Inferior parietal cortex (tissue), 1 donor: ENCODE results near the gene C11orf87.

Experiments used
- DNase-seq: peaks from one replicate; pipeline ENCODE4 v3.0.0-alpha.2; 2016; ENCODE audit errors: extremely low spot score

The C11orf87 gene

DNA sequence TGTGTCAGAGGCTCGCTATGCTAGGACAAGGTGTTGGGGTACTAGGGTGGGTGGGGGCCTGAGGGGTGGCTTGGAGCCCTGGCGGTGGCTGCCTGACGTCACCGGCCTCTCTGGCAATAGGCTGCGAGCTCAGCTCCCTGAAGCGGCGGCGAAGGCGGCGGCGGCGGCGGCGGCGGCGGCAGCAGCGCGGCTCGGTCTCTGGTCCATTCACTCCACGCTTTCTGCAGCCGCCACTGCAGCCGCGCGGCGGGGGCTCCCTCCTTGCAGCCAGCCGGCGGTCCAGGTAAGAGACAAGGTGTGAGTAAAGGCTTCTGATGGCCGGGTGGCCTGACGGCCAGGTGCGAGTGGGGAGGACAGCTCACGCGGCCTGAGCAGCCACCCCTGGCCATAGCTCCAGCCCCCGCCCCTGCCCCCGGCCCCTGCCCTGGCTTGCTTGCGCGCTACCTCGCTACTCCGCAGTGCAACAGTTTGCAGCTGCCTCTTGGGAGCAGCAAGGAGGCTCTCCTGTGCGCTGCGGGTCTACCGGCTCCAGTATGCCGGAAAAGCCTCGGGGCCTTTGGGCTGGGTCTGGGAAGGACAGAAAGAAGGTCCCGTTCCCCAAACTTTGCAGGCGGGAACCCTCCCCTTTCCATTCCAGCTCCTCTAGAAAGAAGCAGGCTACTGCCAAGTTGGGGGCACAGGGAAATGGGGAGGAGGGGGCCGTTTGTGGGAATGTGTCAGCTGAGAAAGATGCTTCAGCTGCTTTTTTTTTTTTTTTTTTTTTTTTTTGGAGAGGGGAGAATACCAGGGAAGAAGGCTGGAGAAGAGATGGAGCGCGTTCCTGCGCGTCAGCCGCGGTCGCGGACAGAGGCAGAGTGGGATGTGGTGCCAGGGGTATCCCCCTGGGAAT lies at the start of gene C11orf87:
C11orf87 (plus strand) TSS at position 210 of the 889 bp plus-strand sequence. CDS start 1,444 bp downstream, outside the sequence.
- no peak for DNase-seq

GRCh38 chr11:109374032-109374431 lies 48.0 kb upstream of the C11orf87 start:
- no peak for DNase-seq

DNA sequence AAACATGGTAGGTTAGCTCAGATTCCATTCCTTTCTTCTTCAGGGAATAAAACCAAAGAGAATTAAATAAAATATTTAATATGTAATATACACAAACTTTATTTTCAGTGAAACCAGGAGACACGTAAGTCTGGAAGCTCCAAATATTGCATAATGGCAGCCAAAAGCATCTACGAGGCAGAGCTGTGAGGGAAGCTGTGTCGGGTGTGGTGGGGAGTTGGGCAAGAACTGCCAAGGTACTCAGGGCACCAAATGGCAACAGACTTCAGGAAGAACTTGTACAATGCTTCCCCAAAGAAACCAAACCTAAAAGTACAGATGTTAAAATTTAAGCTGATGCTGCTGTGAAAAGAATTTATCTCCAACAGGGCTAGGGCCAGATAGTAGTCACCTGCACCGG lies 47.5 kb upstream of the C11orf87 start:
- no peak for DNase-seq

DNA sequence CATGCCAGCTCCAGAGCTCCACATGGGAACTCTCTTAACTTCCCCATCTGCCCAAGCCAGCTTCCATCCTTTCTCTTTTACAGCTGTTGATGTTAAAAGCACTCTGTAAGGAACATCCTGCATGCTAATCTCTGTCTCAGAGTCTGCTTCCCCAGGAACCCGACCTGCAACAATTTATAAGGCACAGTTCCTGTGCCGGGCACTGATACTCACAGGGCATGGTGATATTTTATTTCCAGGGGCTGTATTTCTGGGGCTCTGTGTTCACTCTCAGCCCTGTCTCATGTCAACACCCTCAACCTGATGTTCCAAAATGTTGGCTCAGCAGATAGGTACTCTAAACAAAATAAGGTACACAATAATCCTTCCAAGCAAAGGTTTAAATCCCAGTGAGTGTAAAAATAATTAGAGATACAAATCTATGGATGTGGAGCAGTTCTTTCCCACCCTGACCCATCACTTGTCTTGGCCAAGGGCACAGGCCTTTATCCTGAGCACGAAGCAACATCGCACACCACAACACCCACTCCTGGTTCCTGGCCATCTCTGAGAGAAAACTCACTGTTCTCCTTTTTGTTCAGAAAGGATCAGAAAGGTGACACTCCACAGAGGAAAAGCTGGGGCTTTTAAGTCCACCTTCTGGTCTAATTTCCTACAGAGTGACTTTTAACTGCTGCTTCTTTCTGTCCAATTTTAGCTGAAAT lies 44.8 kb upstream of the C11orf87 start:
- no peak for DNase-seq

DNA sequence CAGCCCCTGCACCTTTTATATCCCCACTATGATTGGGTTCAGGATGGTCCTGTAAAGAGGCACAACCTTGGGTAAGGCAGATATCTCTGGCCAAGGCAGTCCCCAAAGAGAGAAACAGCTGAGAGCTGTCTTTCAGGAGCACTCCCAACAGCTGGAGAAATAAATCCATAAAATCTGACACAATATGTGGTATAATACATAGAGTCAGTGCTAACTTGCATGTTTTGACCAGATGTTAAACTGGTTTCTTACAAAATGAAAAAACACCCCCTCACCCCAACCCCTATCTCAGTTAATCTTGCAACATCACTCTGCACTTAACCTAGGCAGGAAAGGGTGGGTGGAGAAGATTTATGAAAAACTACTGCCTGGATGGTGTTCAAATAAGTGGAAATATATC lies 44.0 kb upstream of the C11orf87 start:
- no peak for DNase-seq

GRCh38 chr11:109383306-109383705 lies 38.7 kb upstream of the C11orf87 start:
- peak; percentile 17 for DNase-seq

DNA sequence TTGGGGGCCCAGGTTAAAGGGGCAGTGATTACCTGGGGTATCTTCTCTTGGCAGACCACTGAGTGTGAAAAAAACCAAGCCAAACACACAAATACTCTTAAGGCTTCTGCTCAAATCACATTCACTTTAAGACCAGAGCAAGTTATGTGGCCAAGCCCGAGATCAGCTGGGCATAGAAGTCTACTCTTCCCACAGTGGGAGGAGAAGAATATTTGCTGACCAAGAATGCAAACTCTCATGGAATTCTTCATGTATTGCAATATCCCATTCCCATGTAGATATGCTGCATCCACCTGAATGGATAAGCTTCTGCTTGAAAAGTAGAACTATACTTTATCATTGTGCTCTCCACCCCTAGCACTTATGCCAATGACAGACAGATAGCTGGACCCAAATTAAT lies 37.1 kb upstream of the C11orf87 start:
- no peak for DNase-seq

GRCh38 chr11:109388982-109389381 lies 33.0 kb upstream of the C11orf87 start:
- no peak for DNase-seq

GRCh38 chr11:109390752-109391151 lies 31.2 kb upstream of the C11orf87 start:
- DNase-seq: no peak

DNA sequence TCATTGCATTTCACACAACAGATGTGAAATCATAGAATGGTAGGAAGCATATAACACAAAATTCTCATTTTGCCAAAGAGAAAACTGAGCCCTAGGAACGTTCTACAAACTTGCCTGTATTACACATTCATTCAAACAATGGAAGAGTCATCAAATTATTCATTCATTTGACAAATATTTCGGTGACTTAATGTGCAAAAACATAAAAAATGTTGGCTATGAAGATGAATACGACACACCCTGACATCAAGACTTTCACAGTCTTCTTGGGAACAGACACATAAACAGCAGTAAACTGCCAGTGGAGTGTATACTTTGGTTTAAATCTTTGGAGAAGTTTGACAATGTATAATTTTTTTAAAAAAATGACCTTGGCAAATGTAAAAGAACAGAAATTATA lies 20.4 kb upstream of the C11orf87 start:
- no peak for DNase-seq

DNA sequence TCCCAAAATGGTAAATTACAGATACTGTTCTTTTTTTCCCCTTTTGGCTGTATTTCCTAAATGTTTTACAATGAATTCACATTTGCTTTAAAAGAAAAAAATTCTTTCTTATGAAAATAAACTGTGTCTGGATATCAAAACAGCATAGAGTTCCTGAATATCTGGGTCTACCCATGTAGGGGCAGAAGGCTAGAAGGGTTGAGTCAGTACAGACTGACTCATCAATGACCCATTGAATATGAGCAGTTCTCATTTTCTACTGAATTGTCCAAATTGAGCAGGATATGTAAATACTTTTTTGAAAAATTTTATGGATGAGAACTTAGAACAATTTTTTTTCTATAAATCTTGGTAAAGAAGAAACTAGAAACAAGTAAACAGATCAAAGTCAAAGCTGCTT lies 16.3 kb upstream of the C11orf87 start:
- DNase-seq: no peak

DNA sequence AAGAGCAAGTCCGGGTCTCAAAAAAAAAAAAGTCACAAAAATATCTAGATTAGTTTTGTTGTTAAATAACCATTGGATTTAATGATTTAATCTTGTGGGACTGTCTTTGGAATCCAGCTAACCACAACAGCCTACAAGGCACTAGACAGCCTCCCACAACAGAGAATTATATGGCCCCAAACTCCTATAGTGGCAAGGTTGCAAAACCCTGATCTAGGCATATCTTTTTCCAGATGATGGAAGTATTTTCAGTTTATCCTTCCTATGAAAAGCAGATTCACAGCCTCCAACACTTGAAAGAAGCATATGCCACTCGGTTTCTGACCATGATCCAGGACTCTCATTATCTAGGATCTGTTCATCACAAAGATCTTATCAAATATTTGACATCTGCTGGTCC lies 5.4 kb upstream of the C11orf87 start:
- DNase-seq: no peak

- no peak for DNase-seq
These were observed 978 bp downstream of the C11orf87 start for GRCh38 chr11:109422870-109423465.

- DNase-seq: no peak
These were observed 1.6 kb downstream of the C11orf87 start for GRCh38 chr11:109423466-109424190.

GRCh38 chr11:109424901-109425300 lies 2.9 kb downstream of the C11orf87 start:
- no peak for DNase-seq

DNA sequence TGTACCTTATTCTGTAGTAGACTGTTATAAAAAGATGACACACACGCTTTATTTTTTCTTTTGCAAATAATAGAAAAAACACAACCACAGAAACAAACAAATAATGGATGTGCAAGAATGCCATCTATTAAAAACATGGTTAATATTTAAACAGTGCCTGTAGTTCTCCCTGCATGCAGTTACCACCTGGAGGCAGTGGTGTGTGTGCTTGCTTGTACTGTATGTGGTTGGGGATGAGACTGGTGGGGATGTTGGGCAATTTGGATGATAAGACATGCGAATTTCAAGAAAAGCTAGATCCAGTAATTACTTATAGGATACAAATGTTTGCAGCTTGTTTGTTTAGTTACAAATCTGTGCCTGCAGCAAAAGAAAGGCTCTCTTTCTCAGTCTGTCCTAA lies 3.6 kb downstream of the C11orf87 start:
- DNase-seq: no peak

DNA sequence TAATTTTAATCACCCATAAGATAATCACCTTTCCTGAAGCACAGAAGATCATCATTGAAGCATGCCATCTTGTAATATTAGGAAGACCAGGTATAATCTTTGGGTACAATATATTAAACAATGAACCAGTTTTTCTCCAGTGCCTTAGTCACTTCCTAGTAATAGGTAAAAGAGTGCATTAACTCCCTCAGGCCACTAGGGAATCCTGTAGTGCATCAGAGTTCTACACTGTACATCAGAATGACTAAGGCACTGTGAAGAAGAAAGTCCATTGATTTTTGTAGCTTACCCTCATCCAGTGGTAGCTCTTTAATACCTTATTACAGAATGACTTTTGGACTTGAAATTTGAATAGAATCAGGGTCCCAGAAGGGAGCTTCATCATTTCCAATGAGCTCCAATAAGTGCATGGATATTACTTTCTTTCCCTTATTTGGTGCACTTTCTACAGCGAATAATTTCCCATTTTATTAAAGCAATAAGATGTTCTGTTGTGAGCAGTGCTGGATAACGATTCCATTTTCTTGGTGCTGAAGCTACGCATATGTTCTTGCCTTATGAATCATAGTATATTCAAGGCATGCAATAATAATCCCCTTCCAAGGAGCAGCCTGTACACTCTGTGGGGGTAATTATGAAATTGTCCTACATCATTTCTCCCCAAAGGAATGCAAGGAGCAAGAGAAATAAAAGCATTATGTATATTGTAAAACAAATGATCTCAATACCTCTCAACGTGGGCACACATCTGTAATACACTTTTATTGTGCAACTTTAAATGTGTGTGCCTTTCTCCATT lies 4.7 kb downstream of the C11orf87 start:
- DNase-seq: no peak

DNA sequence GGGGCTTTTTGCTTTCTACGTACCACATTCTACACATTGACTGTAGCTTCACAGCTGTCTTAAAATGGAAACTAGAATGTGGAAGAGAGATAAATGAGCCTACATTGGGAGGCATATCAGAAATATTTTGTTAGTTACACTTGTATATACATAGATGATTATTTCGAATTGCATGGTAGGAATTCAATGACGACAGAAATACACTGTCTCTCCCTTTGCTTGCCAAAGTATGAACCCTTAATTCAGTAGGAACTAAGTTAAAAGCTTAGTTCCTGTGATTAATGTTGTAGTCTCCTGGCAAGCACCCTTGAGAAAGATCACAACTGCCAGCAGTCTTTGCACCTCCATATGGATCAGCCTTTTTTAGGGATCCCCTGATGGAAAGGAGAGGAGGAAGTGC lies 10.1 kb downstream of the C11orf87 start:
- DNase-seq: no peak

DNA sequence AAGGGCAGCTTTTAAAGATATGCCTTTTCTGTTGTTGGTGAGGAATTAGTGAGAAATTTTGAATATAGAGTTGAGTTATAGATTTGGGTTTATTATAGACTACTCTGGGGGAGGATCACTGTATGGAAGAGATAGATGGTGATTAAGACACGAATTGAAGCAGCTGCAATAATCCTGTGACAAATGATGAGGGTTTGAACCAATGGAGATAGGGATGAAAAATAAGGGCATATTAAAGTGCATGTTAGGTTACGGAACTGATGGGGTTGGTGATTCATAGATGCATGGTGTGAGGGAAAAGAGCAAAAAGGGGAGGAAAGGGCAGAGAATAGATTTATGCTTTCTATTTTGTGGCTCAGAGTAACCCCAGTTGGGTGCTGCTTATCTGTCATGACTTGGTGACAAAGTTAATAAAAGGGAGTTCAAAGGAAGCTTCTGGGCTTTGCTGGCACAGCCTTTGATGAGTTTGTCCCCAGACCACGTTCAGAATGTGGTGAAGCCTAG lies 11.8 kb downstream of the C11orf87 start:
- no peak for DNase-seq

GRCh38 chr11:109435121-109435742 lies 13.2 kb downstream of the C11orf87 start:
- no peak for DNase-seq
